Mesenchymal stem cell (in vitro differentiated cells and primary cell): ENCODE results near the gene CSPG4.
"Not testable (repeated sequence)": the region's sequence is repeated elsewhere in the genome, so short reads cannot be mapped to it uniquely, and the experiment has no call there.

Source experiments
- DNase-seq: peaks from one replicate; pipeline ENCODE4 v3.0.0-alpha.2; 2013
- H2AFZ ChIP-seq: one replicate; pipeline ENCODE4 v1.6.1; 2013; ENCODE audit warnings: low read depth, mild to moderate bottlenecking, control low read depth, inconsistent platforms, low read length, moderate library complexity
- H2AK5ac ChIP-seq: 2 replicates; pipeline ENCODE4 v1.6.1; 2013; ENCODE audit warnings: low read length, moderate library complexity, mild to moderate bottlenecking, inconsistent platforms; ENCODE audit not compliant: severe bottlenecking
- H2BK120ac ChIP-seq: one replicate; pipeline ENCODE4 v1.6.1; 2013; ENCODE audit warnings: low read depth, mild to moderate bottlenecking, inconsistent platforms, low read length, moderate library complexity
- H2BK12ac ChIP-seq, 2 experiments: one replicate each; pipeline ENCODE4 v1.6.1; 2013; ENCODE audit warnings: inconsistent platforms in 2 of 2, low read length in 2 of 2, mild to moderate bottlenecking in 2 of 2, moderate library complexity in 2 of 2, control low read depth in 1 of 2
- H2BK15ac ChIP-seq: one replicate; pipeline ENCODE4 v1.6.1; 2013; ENCODE audit warnings: mild to moderate bottlenecking, low read depth, inconsistent platforms; ENCODE audit not compliant: poor library complexity, severe bottlenecking
- H2BK5ac ChIP-seq: 2 replicates; pipeline ENCODE4 v1.6.1; 2013; ENCODE audit warnings: low read depth, mild to moderate bottlenecking, low read length, control low read depth, inconsistent platforms; ENCODE audit not compliant: poor library complexity, severe bottlenecking
- H3K14ac ChIP-seq, 2 experiments: one replicate each; pipeline ENCODE4 v1.6.1; 2013; ENCODE audit warnings: inconsistent platforms in 2 of 2, low read length in 2 of 2, control low read depth in 1 of 2, mild to moderate bottlenecking in 1 of 2, moderate library complexity in 1 of 2
- H3K18ac ChIP-seq, 2 experiments: one replicate each; pipeline ENCODE4 v1.6.1; 2013; ENCODE audit warnings: inconsistent platforms in 2 of 2, low read length in 2 of 2, control low read depth in 1 of 2, low read depth in 1 of 2, mild to moderate bottlenecking in 1 of 2
- H3K23ac ChIP-seq, 2 experiments: one replicate each; pipeline ENCODE4 v1.6.1; 2013; ENCODE audit warnings: inconsistent platforms in 2 of 2, low read length in 2 of 2, mild to moderate bottlenecking in 2 of 2, moderate library complexity in 2 of 2, control low read depth in 1 of 2
- H3K27ac ChIP-seq: 2 replicates; pipeline ENCODE4 v1.5.1; 2013; ENCODE audit warnings: mild to moderate bottlenecking, moderate library complexity, low read length, control low read depth, inconsistent platforms; ENCODE audit not compliant: poor library complexity, severe bottlenecking
- H3K27me3 ChIP-seq, 2 experiments: 2 replicates each; pipeline versions ENCODE4 v1.6.1 to v1.7.0; 2013; ENCODE audit warnings: low read length in 2 of 2, mild to moderate bottlenecking in 2 of 2, moderate library complexity in 2 of 2, control low read depth in 1 of 2, inconsistent platforms in 1 of 2; ENCODE audit not compliant: control insufficient read depth in 1 of 2, insufficient read depth in 1 of 2
- H3K36me3 ChIP-seq, 2 experiments: 2 replicates each; pipeline versions ENCODE4 v1.6.1 to v1.7.0; 2013; ENCODE audit warnings: low read length in 2 of 2, control low read depth in 1 of 2, inconsistent platforms in 1 of 2, low read depth in 1 of 2, mild to moderate bottlenecking in 1 of 2; ENCODE audit not compliant: insufficient read depth in 2 of 2, control insufficient read depth in 1 of 2
- H3K4ac ChIP-seq, 2 experiments: one replicate each; pipeline ENCODE4 v1.6.1; 2013; ENCODE audit warnings: inconsistent platforms in 2 of 2, low read length in 2 of 2, mild to moderate bottlenecking in 2 of 2, moderate library complexity in 2 of 2, control low read depth in 1 of 2, low read depth in 1 of 2
- H3K4me1 ChIP-seq: 2 replicates; pipeline ENCODE4 v1.6.1; 2013; ENCODE audit warnings: low read depth, low read length, control low read depth; ENCODE audit not compliant: control insufficient read depth, insufficient read depth
- H3K4me2 ChIP-seq: 2 replicates; pipeline ENCODE4 v1.6.1; 2013; ENCODE audit warnings: low read length, mild to moderate bottlenecking, inconsistent platforms; ENCODE audit not compliant: poor library complexity, severe bottlenecking
- H3K4me3 ChIP-seq, 2 experiments: 2 replicates each; pipeline versions ENCODE4 v1.5.1 to v1.7.0; 2013; ENCODE audit warnings: low read length in 2 of 2, mild to moderate bottlenecking in 2 of 2, control low read depth in 1 of 2, low read depth in 1 of 2; ENCODE audit not compliant: insufficient read depth in 1 of 2
- H3K79me1 ChIP-seq: replicated peaks from 2 replicates; pipeline ENCODE4 v1.6.1; 2013; ENCODE audit warnings: mild to moderate bottlenecking, control low read depth, low read length, inconsistent platforms; ENCODE audit not compliant: poor library complexity, severe bottlenecking
- H3K9ac ChIP-seq: 2 replicates; pipeline ENCODE4 v1.7.0; 2013; ENCODE audit warnings: mild to moderate bottlenecking, low read length, moderate library complexity
- H3K9me3 ChIP-seq: 2 replicates; pipeline ENCODE4 v1.7.0; 2013; ENCODE audit warnings: mild to moderate bottlenecking, low read length; ENCODE audit not compliant: control insufficient read depth
- H4K8ac ChIP-seq: one replicate; pipeline ENCODE4 v1.6.1; 2013; ENCODE audit warnings: inconsistent platforms, mild to moderate bottlenecking, low read length, moderate library complexity
- H4K91ac ChIP-seq: one replicate; pipeline ENCODE4 v1.6.1; 2013; ENCODE audit warnings: mild to moderate bottlenecking, low read length, inconsistent platforms
- WGBS: methylation state at CpG from one replicate; pipeline ENCODE4 v1.1.7; 2013; ENCODE audit warnings: mixed read lengths; 5-methylcytosine and 5-hydroxymethylcytosine counted together

The CSPG4 gene

GRCh38 chr15:75750261-75751050 is 37.8 kb upstream of the CSPG4 start:
- Histone ChIP-seq H2BK5ac (no peak overlapping the region), H3K9me3 (no peaks in the 10 kb centered on the region)
- 91% methylated on average over 10 of the region's 10 CpGs for WGBS

GRCh38 chr15:75749820-75750219 is 37.2 kb upstream of the CSPG4 start:
- Histone ChIP-seq H3K27me3 (peaks cover 0 to 8% of the 10 kb centered on the region in 2 experiments), H4K91ac (no peak overlapping the region), H2AFZ (no peak overlapping the region), H3K27ac (no peak overlapping the region), H2BK120ac (no peak overlapping the region), H2AK5ac (no peak overlapping the region), H3K4ac (no peak overlapping the region), H3K18ac (no peak overlapping the region), H3K4me3 (no peak overlapping the region), H2BK15ac (no peak overlapping the region), H3K23ac (no peak overlapping the region), H3K9me3 (no peaks in the 10 kb centered on the region), H3K4me2 (no peak overlapping the region), H3K36me3 (no peaks in the 10 kb centered on the region), H2BK12ac (no peak overlapping the region), H3K14ac (no peak overlapping the region), H3K79me1 (no peaks in the 10 kb centered on the region), H2BK5ac (no peak overlapping the region), H3K9ac (no peak overlapping the region), H3K4me1 (no peaks in the 10 kb centered on the region), H4K8ac (no peak overlapping the region)
- 97% methylated on average over 4 of the region's 4 CpGs for WGBS
- DNase-seq: no peak

More at GRCh38 chr15:75750261-75751050, 37.8 kb upstream of the CSPG4 start:
- H2AFZ ChIP-seq: no peak overlapping the region
- no peak overlapping the region for H2BK120ac ChIP-seq
- H3K4me2 ChIP-seq: no peak overlapping the region
- no peak overlapping the region for H4K91ac ChIP-seq
- no peaks in the 10 kb centered on the region for H3K4me1 ChIP-seq
- H3K36me3 ChIP-seq: no peaks in the 10 kb centered on the region
- no peak for DNase-seq
- H2AK5ac ChIP-seq: no peak overlapping the region
- H3K18ac ChIP-seq: no peak overlapping the region
- H3K4ac ChIP-seq: no peak overlapping the region
- peak overlapping the region; percentile 5 for H2BK15ac ChIP-seq
- peak overlapping the region in 1 of 2 experiments; percentile 56 for H2BK12ac ChIP-seq
- H3K14ac ChIP-seq: no peak overlapping the region
- no peak overlapping the region for H3K4me3 ChIP-seq
- H3K27me3 ChIP-seq: peaks cover 0 to 8% of the 10 kb centered on the region in 2 experiments
- no peak overlapping the region for H3K27ac ChIP-seq
- H3K9ac ChIP-seq: no peak overlapping the region
- H4K8ac ChIP-seq: no peak overlapping the region
- no peaks in the 10 kb centered on the region for H3K79me1 ChIP-seq
- H3K23ac ChIP-seq: no peak overlapping the region

GRCh38 chr15:75748882-75749281 is 36.2 kb upstream of the CSPG4 start:
- H2AK5ac ChIP-seq, H3K23ac ChIP-seq, H3K79me1 ChIP-seq, H3K36me3 ChIP-seq, H3K27me3 ChIP-seq, H2BK15ac ChIP-seq, H2BK5ac ChIP-seq, H3K4me3 ChIP-seq, H3K14ac ChIP-seq, H2BK12ac ChIP-seq, H4K8ac ChIP-seq, H3K4me1 ChIP-seq, H2BK120ac ChIP-seq, H3K4me2 ChIP-seq, H3K9ac ChIP-seq, H3K18ac ChIP-seq, H4K91ac ChIP-seq, H3K27ac ChIP-seq, H3K9me3 ChIP-seq, DNase-seq, H2AFZ ChIP-seq, H3K4ac ChIP-seq: not testable (repeated sequence)
- 90% methylated on average over 6 of the region's 10 CpGs for WGBS

GRCh38 chr15:75747121-75747520 is 34.5 kb upstream of the CSPG4 start:
- H3K79me1 ChIP-seq, H3K14ac ChIP-seq, H4K8ac ChIP-seq, H2AFZ ChIP-seq, H2BK5ac ChIP-seq, H4K91ac ChIP-seq, H3K4ac ChIP-seq, H3K23ac ChIP-seq, H3K4me3 ChIP-seq, H3K9me3 ChIP-seq, H2BK120ac ChIP-seq, H3K27ac ChIP-seq, H3K4me2 ChIP-seq, DNase-seq, H2AK5ac ChIP-seq, H3K18ac ChIP-seq, H2BK12ac ChIP-seq, H2BK15ac ChIP-seq, H3K9ac ChIP-seq, H3K27me3 ChIP-seq, H3K4me1 ChIP-seq, H3K36me3 ChIP-seq: not testable (repeated sequence)
- 98% methylated on average over 4 of the region's 5 CpGs for WGBS
